HEK293 (cell line): ENCODE data around the gene SLC16A4.

Experiments
- CTCF ChIA-PET: fragments of 350-600 bp; formaldehyde crosslinking; extraction: SDS; loops from one replicate; lab custom pipeline; 2021; ENCODE audit warnings: antibody characterized with exemption; lab: Yijun Ruan, JAX
- POLR2A ChIA-PET: fragments of 300-600 bp; formaldehyde crosslinking; extraction: SDS; loops from one replicate; lab custom pipeline; 2020; ENCODE audit warnings: antibody characterized with exemption, inconsistent platforms; lab: Yijun Ruan, JAX
- H3K27ac ChIP-seq: fragments of 200-500 bp; sonication (Bioruptor generic); 2 replicates; pipeline ENCODE4 v1.5.1; 2014; ENCODE audit warnings: low read depth, low read length, control low read depth, inconsistent platforms; ENCODE audit errors: extremely low read depth
- H3K36me3 ChIP-seq, 2 experiments: fragments of 200-500 bp in 1 of 2; sonication (Bioruptor generic) in 1 of 2; 1 replicate in 1 of 2; 2 replicates in 1 of 2; pipeline ENCODE4 v1.5.1; 2014 to 2017; ENCODE audit warnings: inconsistent platforms in 2 of 2, low read length in 2 of 2; ENCODE audit not compliant: control insufficient read depth in 2 of 2, insufficient read depth in 1 of 2
- H3K4me1 ChIP-seq: fragments of 200-500 bp; sonication (Bioruptor generic); 2 replicates; pipeline ENCODE4 v1.5.1; 2014; ENCODE audit warnings: mild to moderate bottlenecking, low read length, inconsistent platforms; ENCODE audit not compliant: control insufficient read depth, insufficient read depth
- H3K4me3 ChIP-seq: 2 replicates; pipeline ENCODE4 v1.5.1; 2011; ENCODE audit warnings: low read depth, mild to moderate bottlenecking, control low read depth, low read length, moderate library complexity
- H3K9me3 ChIP-seq: fragments of 200-500 bp; sonication (Bioruptor generic); 2 replicates; pipeline ENCODE4 v1.5.1; 2014; ENCODE audit warnings: low read depth, low read length, inconsistent platforms; ENCODE audit not compliant: control insufficient read depth, insufficient read depth
- HOXD13 ChIP-seq: sonication (generic); formaldehyde crosslinking; IDR thresholded peaks from 2 replicates; pipeline ENCODE4 v1.8.0; 2022; ENCODE audit warnings: missing genetic modification reagents, borderline replicate concordance
- PRDM6 ChIP-seq: fragments of 450-650 bp; formaldehyde crosslinking; IDR thresholded peaks from 2 replicates; pipeline ENCODE4 v1.5.1; 2017; ENCODE audit warnings: missing biosample characterization, missing genetic modification characterization
- ZBTB8A ChIP-seq: fragments of 450-650 bp; formaldehyde crosslinking; IDR thresholded peaks from 2 replicates; pipeline ENCODE4 v1.5.1; 2016; ENCODE audit warnings: missing biosample characterization, missing genetic modification characterization
- ZEB2 ChIP-seq: fragments of 450-650 bp; formaldehyde crosslinking; IDR thresholded peaks from 2 replicates; pipeline ENCODE4 v1.5.1; 2016; ENCODE audit warnings: missing biosample characterization, missing genetic modification characterization
- ZNF138 ChIP-seq: fragments of 450-650 bp; formaldehyde crosslinking; IDR thresholded peaks from 2 replicates; pipeline ENCODE4 v1.5.1; 2016; ENCODE audit warnings: missing biosample characterization, missing genetic modification characterization, borderline replicate concordance
- ZNF19 ChIP-seq: fragments of 450-650 bp; formaldehyde crosslinking; IDR thresholded peaks from 2 replicates; pipeline ENCODE4; 2016; ENCODE audit warnings: missing biosample characterization, missing genetic modification characterization, low read depth
- ZNF202 ChIP-seq: fragments of 450-650 bp; formaldehyde crosslinking; IDR thresholded peaks from 2 replicates; pipeline ENCODE4 v1.5.1; 2016; ENCODE audit warnings: missing biosample characterization, missing genetic modification characterization, borderline replicate concordance
- ZNF394 ChIP-seq: fragments of 450-650 bp; formaldehyde crosslinking; IDR thresholded peaks from 2 replicates; pipeline ENCODE4 v1.5.1; 2016; ENCODE audit warnings: missing biosample characterization, missing genetic modification characterization, mild to moderate bottlenecking, moderate library complexity, borderline replicate concordance
- ZNF501 ChIP-seq: fragments of 450-650 bp; formaldehyde crosslinking; IDR thresholded peaks from 2 replicates; pipeline ENCODE4 v1.5.1; 2016; ENCODE audit warnings: missing biosample characterization, missing genetic modification characterization
- ZNF544 ChIP-seq: fragments of 450-650 bp; formaldehyde crosslinking; IDR thresholded peaks from 2 replicates; pipeline ENCODE4 v1.5.0; 2017; ENCODE audit warnings: missing biosample characterization, missing genetic modification characterization
- ZNF623 ChIP-seq: fragments of 450-650 bp; formaldehyde crosslinking; IDR thresholded peaks from 2 replicates; pipeline ENCODE4 v1.5.1; 2016; ENCODE audit warnings: missing biosample characterization, missing genetic modification characterization
- ZNF624 ChIP-seq: fragments of 450-650 bp; formaldehyde crosslinking; IDR thresholded peaks from 2 replicates; pipeline ENCODE4 v1.5.1; 2017; ENCODE audit warnings: missing biosample characterization, missing genetic modification characterization
- ZNF629 ChIP-seq: fragments of 450-650 bp; formaldehyde crosslinking; IDR thresholded peaks from 2 replicates; pipeline ENCODE4 v1.5.1; 2017; ENCODE audit warnings: missing biosample characterization, missing genetic modification characterization
- ZNF639 ChIP-seq: fragments of 450-650 bp; formaldehyde crosslinking; IDR thresholded peaks from 2 replicates; pipeline ENCODE4 v1.5.1; 2016; ENCODE audit warnings: missing biosample characterization, missing genetic modification characterization
- ZNF704 ChIP-seq: fragments of 450-650 bp; formaldehyde crosslinking; IDR thresholded peaks from 2 replicates; pipeline ENCODE4 v1.5.1; 2016; ENCODE audit warnings: missing biosample characterization, missing genetic modification characterization
- ZNF791 ChIP-seq: fragments of 450-650 bp; formaldehyde crosslinking; IDR thresholded peaks from 2 replicates; pipeline ENCODE4 v1.5.1; 2016; ENCODE audit warnings: missing biosample characterization, missing genetic modification characterization
- ZSCAN23 ChIP-seq: fragments of 450-650 bp; formaldehyde crosslinking; IDR thresholded peaks from 2 replicates; pipeline ENCODE4 v1.5.1; 2016; ENCODE audit warnings: missing biosample characterization, missing genetic modification characterization
- TF ChIP-seq, protein P1 (sequence below): fragments of 450-650 bp; formaldehyde crosslinking; IDR thresholded peaks from 2 replicates; pipeline ENCODE4 v1.5.1; 2017; ENCODE audit warnings: missing biosample characterization, mild to moderate bottlenecking, missing genetic modification characterization, moderate library complexity

Gene SLC16A4

GRCh38 chr1:110348771-110349170 is 42.1 kb downstream of the SLC16A4 start:
- POLR2A ChIA-PET, result interaction anchor here (4.1 kb wide), 1 partner anchor 10 kb away, joined by 30 read pairs; the partner anchor contains the start of gene RBM15
- H3K9me3 ChIP-seq, result no peaks in the 10 kb centered on the region
- CTCF ChIA-PET, result interaction anchor here (1.0 to 1.5 kb wide), 4 partner anchors 8 to 152 kb away, joined by 3 to 4 read pairs (median 4); no protein-coding TSS in a partner anchor
- H3K4me1 ChIP-seq, result peaks cover 24% of the 10 kb centered on the region
- peaks cover 6 to 58% of the 10 kb centered on the region in 2 experiments for H3K36me3 ChIP-seq
- no peak for TF ChIP-seq ZEB2 (tag by site-specific recombination)
- no peak for TF ChIP-seq ZNF138 (tag by site-specific recombination)
- no peak for TF ChIP-seq ZNF629
- no peak for TF ChIP-seq ZNF623 (tag by site-specific recombination)
- TF ChIP-seq, protein P1, sequence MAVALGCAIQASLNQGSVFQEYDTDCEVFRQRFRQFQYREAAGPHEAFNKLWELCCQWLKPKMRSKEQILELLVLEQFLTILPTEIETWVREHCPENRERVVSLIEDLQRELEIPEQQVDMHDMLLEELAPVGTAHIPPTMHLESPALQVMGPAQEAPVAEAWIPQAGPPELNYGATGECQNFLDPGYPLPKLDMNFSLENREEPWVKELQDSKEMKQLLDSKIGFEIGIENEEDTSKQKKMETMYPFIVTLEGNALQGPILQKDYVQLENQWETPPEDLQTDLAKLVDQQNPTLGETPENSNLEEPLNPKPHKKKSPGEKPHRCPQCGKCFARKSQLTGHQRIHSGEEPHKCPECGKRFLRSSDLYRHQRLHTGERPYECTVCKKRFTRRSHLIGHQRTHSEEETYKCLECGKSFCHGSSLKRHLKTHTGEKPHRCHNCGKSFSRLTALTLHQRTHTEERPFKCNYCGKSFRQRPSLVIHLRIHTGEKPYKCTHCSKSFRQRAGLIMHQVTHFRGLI (tag by site-specific recombination), result no peak
- TF ChIP-seq ZNF639 (tag by site-specific recombination), result no peak
- TF ChIP-seq ZNF19 (tag by site-specific recombination), result no peak
- TF ChIP-seq ZNF501 (tag by site-specific recombination), result no peak
- no peak for TF ChIP-seq ZBTB8A
- H3K4me3 ChIP-seq, result no peak overlapping the region
- H3K27ac ChIP-seq, result no peak overlapping the region

DNA sequence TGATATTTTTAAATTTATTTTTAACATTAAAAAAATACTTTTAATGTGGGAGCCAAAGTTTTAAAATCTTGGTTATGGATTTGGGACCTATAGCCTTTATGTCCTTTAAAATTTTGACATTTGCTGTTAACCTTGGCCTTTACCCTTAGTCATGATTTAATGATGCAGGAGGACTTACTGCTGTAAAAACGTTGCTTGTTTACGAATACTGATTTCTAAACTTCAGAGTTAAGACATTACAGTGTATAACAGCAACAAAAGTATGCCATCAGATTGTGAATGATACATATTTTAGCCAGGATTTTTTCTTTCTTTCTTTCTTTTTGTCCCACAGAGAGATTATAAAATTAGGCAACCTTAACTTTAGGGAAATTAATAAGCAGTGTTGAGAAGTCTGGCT is 42.8 kb downstream of the SLC16A4 start:
- TF ChIP-seq ZSCAN23 (tag by site-specific recombination) (no peak), PRDM6 (tag by site-specific recombination) (peak; percentile 69), ZNF704 (tag by site-specific recombination) (no peak), ZNF202 (tag by site-specific recombination) (no peak), HOXD13 (no peak), ZNF624 (tag by site-specific recombination) (no peak), ZNF544 (tag by site-specific recombination) (no peak), ZNF394 (no peak), ZNF791 (tag by site-specific recombination) (no peak)
- H3K4me1 ChIP-seq, result peaks cover 25% of the 10 kb centered on the region

More for the DNA sequence above, 42.8 kb downstream of the SLC16A4 start:
- Histone ChIP-seq H3K27ac (no peak overlapping the region), H3K9me3 (no peaks in the 10 kb centered on the region), H3K36me3 (peaks cover 13 to 58% of the 10 kb centered on the region in 2 experiments), H3K4me3 (no peak overlapping the region)
- ChIA-PET CTCF (interaction anchor here (1.0 kb wide), 1 partner anchor 8 kb away, joined by 3 read pairs; no protein-coding TSS in a partner anchor), POLR2A (interaction anchor here (4.1 kb wide), 1 partner anchor 9 kb away, joined by 30 read pairs; the partner anchor contains the start of gene RBM15)
